HG03060 (cell line): ENCODE results near the gene CD247.

Source experiments
- ATAC-seq: cut with Tn5 transposase; IDR thresholded peaks from one replicate; pipeline ENCODE4 v1.9.1; 2021; ENCODE audit warnings: low read depth, moderate number of reproducible peaks; ENCODE audit not compliant: unreplicated experiment

Gene CD247

GRCh38 chr1:167425482-167425881 is 92.8 kb downstream of the CD247 start:
- no peak for ATAC-seq

GRCh38 chr1:167423684-167424619 is 94.4 kb downstream of the CD247 start:
- no peak for ATAC-seq

DNA sequence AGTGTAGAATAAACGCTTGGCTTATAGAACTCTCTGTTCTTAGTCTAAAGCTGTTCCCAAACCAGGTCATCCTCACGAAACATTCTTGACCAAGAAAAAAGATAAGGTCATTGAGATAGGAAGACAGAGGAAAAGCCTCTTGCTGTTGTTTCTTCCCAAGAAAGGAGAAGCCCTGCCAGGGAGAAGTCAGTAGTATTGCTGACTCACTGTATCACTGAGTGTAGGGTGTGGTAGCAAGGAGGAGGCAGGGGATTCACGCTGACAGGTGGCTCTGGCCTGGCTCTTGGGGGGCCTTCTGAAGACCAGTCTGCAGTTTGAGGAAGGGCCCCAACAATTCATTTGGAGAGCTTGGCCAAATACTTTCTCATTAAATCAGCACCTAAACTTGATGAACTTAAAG is 97.8 kb downstream of the CD247 start:
- no peak for ATAC-seq

GRCh38 chr1:167419245-167419644 is 99.1 kb downstream of the CD247 start:
- ATAC-seq, result no peak

- ATAC-seq, result no peak
These were observed 99.9 kb downstream of the CD247 start for GRCh38 chr1:167418391-167418790.

- ATAC-seq, result no peak
These were observed 101.8 kb downstream of the CD247 start for GRCh38 chr1:167416506-167416905.

GRCh38 chr1:167413328-167413727 is 105.0 kb downstream of the CD247 start:
- no peak for ATAC-seq

DNA sequence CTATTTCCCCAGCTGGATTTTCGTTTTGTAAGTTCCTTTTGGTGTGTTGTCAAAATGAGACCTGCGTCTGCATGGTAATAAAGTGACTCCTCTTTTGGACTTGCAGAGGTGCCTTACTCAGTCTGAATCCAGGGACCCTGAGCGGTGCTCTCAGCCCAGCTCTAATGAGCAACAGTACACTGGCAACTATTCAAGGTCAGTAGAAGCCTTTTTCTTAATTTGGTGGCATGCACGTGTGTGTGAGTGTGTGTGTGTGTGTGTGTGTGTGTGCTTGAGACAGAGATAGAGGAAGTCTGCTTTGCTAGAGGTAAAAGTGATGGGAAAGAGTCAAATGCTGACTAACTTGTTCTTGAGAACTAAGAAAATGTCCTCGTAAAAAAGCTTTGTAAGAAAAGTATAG is 105.4 kb downstream of the CD247 start:
- ATAC-seq, result no peak

DNA sequence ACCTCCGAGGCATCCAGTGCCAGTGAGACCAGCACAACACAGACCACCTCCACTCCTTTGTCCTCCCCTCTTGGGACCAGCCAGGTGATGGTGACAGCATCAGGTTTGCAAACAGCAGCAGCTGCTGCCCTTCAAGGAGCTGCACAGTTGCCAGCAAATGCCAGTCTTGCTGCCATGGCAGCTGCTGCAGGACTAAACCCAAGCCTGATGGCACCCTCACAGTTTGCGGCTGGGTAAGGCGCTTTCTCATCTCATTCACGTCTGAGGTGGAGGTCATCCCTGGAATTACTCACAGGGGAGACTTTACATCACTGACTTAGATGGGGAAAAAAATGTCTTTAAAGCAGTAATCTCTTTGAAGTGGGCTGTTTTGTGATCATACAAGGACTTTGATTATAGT is 106.3 kb downstream of the CD247 start:
- no peak for ATAC-seq

- no peak for ATAC-seq
These were observed 109.1 kb downstream of the CD247 start for GRCh38 chr1:167409183-167409582.

DNA sequence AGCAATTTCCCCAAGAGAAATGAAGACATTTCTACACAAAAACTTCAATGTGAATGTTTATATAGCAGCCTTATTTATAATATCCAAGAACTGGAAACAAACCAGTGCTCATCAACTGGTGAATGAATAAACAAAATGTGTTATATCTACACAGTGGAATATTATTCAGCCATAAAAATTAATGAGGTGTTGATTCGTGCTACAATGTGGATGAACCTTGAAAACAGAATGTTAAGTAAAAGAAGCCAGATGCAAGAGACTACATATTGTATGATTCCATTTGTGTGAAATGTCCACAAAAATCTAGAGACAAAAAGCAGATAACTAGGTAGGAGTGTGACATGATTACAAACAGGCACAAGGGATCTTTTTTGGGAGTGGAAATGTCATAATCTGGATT is 110.0 kb downstream of the CD247 start:
- no peak for ATAC-seq

DNA sequence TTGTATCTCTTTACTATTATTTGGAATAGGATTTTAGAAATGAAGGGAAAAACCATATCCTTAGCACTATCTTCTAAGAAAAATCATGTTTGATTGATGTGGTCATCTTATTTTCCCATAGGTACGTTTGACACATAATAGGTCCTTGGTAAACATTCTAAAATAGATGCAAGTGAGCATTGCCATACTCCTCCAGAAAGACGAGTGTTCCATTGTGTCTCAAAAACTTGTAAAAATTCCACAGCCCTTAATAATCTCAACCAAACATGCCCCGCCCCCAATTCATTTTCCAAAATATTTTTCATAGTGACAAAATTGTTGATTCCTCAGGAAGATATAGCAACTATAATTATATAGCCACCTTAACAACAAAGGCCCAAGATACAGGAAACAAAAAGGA is 113.4 kb downstream of the CD247 start:
- no peak for ATAC-seq

GRCh38 chr1:167404161-167404888 is 114.0 kb downstream of the CD247 start:
- ATAC-seq, result no peak

- no peak for ATAC-seq
These were observed 117.0 kb downstream of the CD247 start for GRCh38 chr1:167401260-167401873.

DNA sequence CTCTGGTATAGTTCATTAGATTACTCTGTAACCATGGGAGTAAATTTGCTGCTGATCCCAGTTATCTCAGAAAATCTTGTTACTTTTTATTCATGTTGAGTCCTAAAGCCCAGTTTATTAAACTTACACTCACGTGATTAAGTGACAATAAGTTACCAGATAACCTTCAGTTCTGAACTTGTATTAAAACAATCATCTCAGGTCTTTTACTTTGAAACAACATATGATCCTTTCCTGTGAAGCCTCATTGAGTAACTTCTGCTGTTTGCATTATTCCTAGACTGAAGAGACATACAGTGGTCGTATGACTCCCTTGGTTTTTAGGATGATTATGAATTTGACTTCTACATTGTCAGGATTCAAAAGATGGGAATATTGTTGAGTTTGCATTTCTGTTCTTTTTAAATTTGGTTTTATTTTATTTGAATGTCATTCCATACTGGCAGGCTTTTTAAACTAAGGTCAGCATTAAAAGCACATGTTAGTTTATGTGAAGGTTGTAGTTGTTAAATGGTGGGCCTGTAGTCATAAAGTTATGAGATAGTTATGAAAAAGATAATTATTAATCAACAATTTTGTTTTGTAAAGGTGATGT is 117.9 kb downstream of the CD247 start:
- no peak for ATAC-seq

GRCh38 chr1:167392200-167392696 is 126.1 kb downstream of the CD247 start:
- ATAC-seq, result no peak

DNA sequence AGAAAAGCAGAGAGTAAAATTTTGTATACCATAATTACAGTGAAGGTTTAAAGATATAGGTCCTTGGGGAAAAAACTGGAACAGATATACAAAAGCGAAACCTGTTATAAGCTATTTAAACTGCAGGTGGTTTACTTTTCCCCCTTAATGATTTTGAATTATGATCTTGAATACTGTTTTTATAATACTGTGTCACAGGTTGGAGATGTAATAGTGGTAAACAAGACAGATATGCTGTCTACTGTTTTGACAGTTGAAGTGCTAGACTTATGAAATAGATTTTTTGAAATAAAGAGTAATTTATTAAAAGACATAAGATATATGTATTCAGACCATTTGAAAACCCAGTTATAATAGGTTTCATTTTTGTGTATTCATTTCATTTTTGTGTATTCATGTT is 129.4 kb downstream of the CD247 start:
- ATAC-seq, result no peak

DNA sequence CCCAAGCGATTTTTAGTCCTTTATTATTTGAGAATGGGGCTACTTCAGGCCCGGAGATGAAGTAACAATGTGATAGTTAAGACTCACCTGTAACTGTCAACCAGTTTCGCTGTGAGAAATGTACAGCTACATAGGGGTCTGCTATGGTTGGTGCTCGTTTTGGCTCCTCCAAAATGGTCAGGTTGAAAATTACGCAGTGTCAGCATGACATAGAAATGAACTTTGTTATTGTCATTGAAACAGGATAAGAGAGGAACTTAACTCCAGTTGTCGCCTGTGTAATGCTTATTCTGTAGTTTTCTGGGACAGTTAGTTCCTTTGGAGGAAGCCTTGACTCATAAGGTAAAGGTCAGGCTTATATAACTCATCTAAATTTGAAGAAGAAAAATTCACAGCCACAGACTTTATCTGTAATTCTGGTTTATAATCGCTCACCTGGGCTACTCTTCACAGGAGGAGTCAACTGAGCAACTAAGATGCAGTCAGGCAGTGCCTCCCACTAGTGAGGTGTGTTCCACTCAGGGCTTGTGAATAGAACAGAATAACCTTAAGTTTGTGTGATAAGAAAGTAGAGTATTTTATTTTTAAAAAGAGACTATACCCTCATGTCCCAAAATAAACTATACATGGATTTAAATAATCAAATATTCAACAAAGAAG is 130.9 kb downstream of the CD247 start:
- ATAC-seq, result no peak
